Gastroesophageal sphincter (tissue), 4 donors: ENCODE data around the gene C12orf42. TPM values are rescaled to one million over a fixed set of nuclear protein-coding genes. Genes with fewer than 3 reads are reported as not detected.

Source experiments
- ATAC-seq: fragments of 150-250 bp; one replicate; pipeline ENCODE4 v1.9.1; 2016; ENCODE audit warnings: mild to moderate bottlenecking, moderate library complexity
- H3K27ac ChIP-seq, 4 donors: fragments of 200-600 bp; sonication (generic) in 3 of 4; 1 replicate in 3 of 4; 2 replicates in 1 of 4; pipeline ENCODE4 v1.5.1; 2016 to 2019
- H3K27me3 ChIP-seq: fragments of 200-600 bp; sonication (generic); one replicate; pipeline ENCODE4 v1.5.1; 2019
- H3K36me3 ChIP-seq, 2 donors: fragments of 200-600 bp; sonication (generic); one replicate each; pipeline ENCODE4 v1.5.1; 2019; ENCODE audit warnings: control low read depth in 1 of 2
- H3K4me1 ChIP-seq, 3 donors: fragments of 200-600 bp; sonication (generic); 1 replicate in 2 of 3; 2 replicates in 1 of 3; pipeline ENCODE4 v1.5.1; 2016 to 2019; ENCODE audit warnings: control low read depth in 2 of 3
- H3K4me3 ChIP-seq, 2 donors: fragments of 200-600 bp; sonication (generic); one replicate each; pipeline ENCODE4 v1.5.1; 2019; ENCODE audit warnings: mild to moderate bottlenecking in 1 of 2, moderate library complexity in 1 of 2
- H3K9me3 ChIP-seq, 3 donors: fragments of 200-600 bp; sonication (generic); one replicate each; pipeline ENCODE4 v1.5.1; 2017 to 2019; ENCODE audit warnings: control low read depth in 2 of 3
- CTCF ChIP-seq, 4 experiments: fragments of 200-600 bp in 2 of 4; fragments of 450-650 bp in 2 of 4; sonication (generic) in 1 of 4; IDR thresholded peaks; one replicate each; pipeline ENCODE4 v1.5.1; 2017 to 2019; ENCODE audit warnings: antibody characterized with exemption in 4 of 4, mild to moderate bottlenecking in 2 of 4, moderate library complexity in 2 of 4
- EP300 ChIP-seq: sonication (generic); formaldehyde crosslinking; IDR thresholded peaks from one replicate; pipeline ENCODE4 v1.6.1; 2017; ENCODE audit warnings: antibody characterized with exemption, mild to moderate bottlenecking
- POLR2A ChIP-seq, 2 donors: fragments of 450-650 bp; IDR thresholded peaks; one replicate each; pipeline ENCODE4 v1.6.1; 2017; ENCODE audit warnings: antibody characterized with exemption in 2 of 2, mild to moderate bottlenecking in 2 of 2, moderate library complexity in 1 of 2
- POLR2AphosphoS5 ChIP-seq: sonication (generic); formaldehyde crosslinking; IDR thresholded peaks from one replicate; pipeline ENCODE4 v1.6.1; 2017; ENCODE audit warnings: antibody characterized with exemption
- WGBS, 2 donors: methylation state at CpG; one replicate each; pipeline ENCODE4 v1.1.5; 2018; ENCODE audit warnings: low coverage in 1 of 2; 5-methylcytosine and 5-hydroxymethylcytosine counted together
- total RNA-seq, 4 donors: library from RNA; depleted of rRNA; stranded (reverse); fragments of >200 nt; gene quantifications; one replicate each; pipeline ENCODE4 v1.1.0, GENCODE V29; 2016

C12orf42 gene
- total RNA-seq, 4 donors from 2014 or later: not detected

- no peak for ATAC-seq
- 17 to 24% methylated on average over 6 to 8 of the region's 15 CpGs for WGBS, 2 donors
- no peak overlapping the region for H3K27ac ChIP-seq
- no peaks in the 10 kb centered on the region for H3K4me1 ChIP-seq
- H3K4me3 ChIP-seq: no peak overlapping the region
- TF ChIP-seq POLR2AphosphoS5 (no peak), POLR2A (IDR thresholded peaks at IDR 0.05) (no peak), EP300 (no peak), CTCF (IDR thresholded peaks at IDR 0.05) (no peak)
- H3K9me3 ChIP-seq: no peaks in the 10 kb centered on the region
- H3K27me3 ChIP-seq: peaks cover 43% of the 10 kb centered on the region
- no peaks in the 10 kb centered on the region for H3K36me3 ChIP-seq
Observed at GRCh38 chr12:103530307-103531066, 34.7 kb upstream of the C12orf42 start.

- ATAC-seq: no peak
- Histone ChIP-seq H3K4me3 (no peak overlapping the region), H3K4me1 (no peaks in the 10 kb centered on the region), H3K27ac (no peak overlapping the region), H3K36me3 (no peaks in the 10 kb centered on the region), H3K9me3 (no peaks in the 10 kb centered on the region), H3K27me3 (peaks cover 43% of the 10 kb centered on the region)
- 51 to 82% methylated on average over 2 to 4 of the region's 4 CpGs for WGBS, 2 donors
- TF ChIP-seq POLR2A (IDR thresholded peaks at IDR 0.05) (no peak), POLR2AphosphoS5 (no peak)
Observed at GRCh38 chr12:103529306-103529705, 33.5 kb upstream of the C12orf42 start.

- no peaks in the 10 kb centered on the region for H3K4me1 ChIP-seq
- TF ChIP-seq POLR2A (IDR thresholded peaks at IDR 0.05): no peak
- TF ChIP-seq CTCF (IDR thresholded peaks at IDR 0.05): no peak
- ATAC-seq: no peak
- peaks cover 13% of the 10 kb centered on the region for H3K27me3 ChIP-seq
- 23% methylated on average over 2 of the region's 4 CpGs; no CpG with 5 or more reads in 1 of the 2 donors for WGBS, 2 donors
- no peak overlapping the region for H3K4me3 ChIP-seq
- no peaks in the 10 kb centered on the region for H3K9me3 ChIP-seq
- H3K27ac ChIP-seq: no peak overlapping the region
- no peaks in the 10 kb centered on the region for H3K36me3 ChIP-seq
Observed at GRCh38 chr12:103524238-103524875, 28.6 kb upstream of the C12orf42 start.

GRCh38 chr12:103523771-103524170 lies 28.0 kb upstream of the C12orf42 start:
- Histone ChIP-seq H3K4me1 (no peaks in the 10 kb centered on the region), H3K27ac (no peak overlapping the region), H3K27me3 (peaks cover 10% of the 10 kb centered on the region), H3K36me3 (no peaks in the 10 kb centered on the region), H3K4me3 (no peak overlapping the region), H3K9me3 (no peaks in the 10 kb centered on the region)
- no peak for ATAC-seq
- WGBS, 2 donors: 57 to 78% methylated on average over 1 of the region's 1 CpG
- TF ChIP-seq CTCF (IDR thresholded peaks at IDR 0.05) (no peak), POLR2A (IDR thresholded peaks at IDR 0.05) (no peak)

GRCh38 chr12:103520686-103521215 lies 25.0 kb upstream of the C12orf42 start:
- 63 to 67% methylated on average over 2 of the region's 2 CpGs for WGBS, 2 donors
- Histone ChIP-seq H3K27me3 (no peaks in the 10 kb centered on the region), H3K27ac (no peak overlapping the region), H3K36me3 (no peaks in the 10 kb centered on the region), H3K4me3 (no peak overlapping the region), H3K4me1 (no peaks in the 10 kb centered on the region), H3K9me3 (no peaks in the 10 kb centered on the region)
- ATAC-seq: no peak
- TF ChIP-seq CTCF (IDR thresholded peaks at IDR 0.05) (no peak), POLR2A (IDR thresholded peaks at IDR 0.05) (no peak), EP300 (no peak), POLR2AphosphoS5 (no peak)
